Ovary (tissue), 3 donors: ENCODE results near the gene CACNA2D3.

ENCODE experiments used
- CTCF ChIP-seq, 3 donors: fragments of 450-650 bp in 2 of 3; fragments of 200-600 bp in 1 of 3; IDR thresholded peaks; one replicate each; pipeline versions ENCODE4 v1.5.1 to v1.8.0; 2016 to 2022; ENCODE audit warnings: antibody characterized with exemption in 3 of 3, mild to moderate bottlenecking in 1 of 3
- EP300 ChIP-seq: sonication (generic); formaldehyde crosslinking; IDR thresholded peaks from one replicate; pipeline ENCODE4 v1.6.1; 2017; ENCODE audit warnings: antibody characterized with exemption
- POLR2A ChIP-seq: fragments of 450-650 bp; IDR thresholded peaks from one replicate; pipeline ENCODE4 v1.6.1; 2017; ENCODE audit warnings: antibody characterized with exemption, mild to moderate bottlenecking, moderate library complexity
- donor health status: DM: no; HTN: no; CAD: no.

- TF ChIP-seq CTCF (IDR thresholded peaks at IDR 0.05): no peak
- no peak for TF ChIP-seq POLR2A
- TF ChIP-seq EP300: no peak
Observed at GRCh38 chr3:54132685-54133084, 10.3 kb downstream of the CACNA2D3 start.
